Fibroblast of pulmonary artery (primary cell): ENCODE results near the gene IL6R.

Source experiments
- DNase-seq: peaks from one replicate; pipeline ENCODE4 v3.0.0-alpha.2; 2010; ENCODE audit warnings: low read depth
- H3K4me3 ChIP-seq: replicated peaks from 2 replicates; pipeline ENCODE4 v1.5.1; 2011; ENCODE audit warnings: low read depth, mild to moderate bottlenecking, control low read depth, low read length, moderate library complexity
- CTCF ChIP-seq: IDR thresholded peaks from 2 replicates; pipeline ENCODE4 v1.5.1; 2011; ENCODE audit warnings: mild to moderate bottlenecking, control low read depth, low read length, inconsistent platforms; ENCODE audit errors: missing control alignments

IL6R gene

GRCh38 chr1:154384650-154385489 is 20.3 kb upstream of the IL6R start:
- TF ChIP-seq CTCF = no peak
- no peak overlapping the region for H3K4me3 ChIP-seq
- no peak for DNase-seq

GRCh38 chr1:154386643-154387352 is 18.3 kb upstream of the IL6R start:
- no peak overlapping the region for H3K4me3 ChIP-seq
- TF ChIP-seq CTCF = no peak
- no peak for DNase-seq

GRCh38 chr1:154391086-154391770 is 13.9 kb upstream of the IL6R start:
- no peak for DNase-seq
- H3K4me3 ChIP-seq = no peak overlapping the region
- TF ChIP-seq CTCF = no peak

GRCh38 chr1:154398141-154398540 is 7.0 kb upstream of the IL6R start:
- no peak for DNase-seq
- TF ChIP-seq CTCF = no peak
- no peak overlapping the region for H3K4me3 ChIP-seq

GRCh38 chr1:154398678-154399077 is 6.5 kb upstream of the IL6R start:
- no peak for DNase-seq
- no peak for TF ChIP-seq CTCF
- no peak overlapping the region for H3K4me3 ChIP-seq

GRCh38 chr1:154400381-154400801 is 4.8 kb upstream of the IL6R start:
- no peak for DNase-seq
- H3K4me3 ChIP-seq = no peak overlapping the region
- TF ChIP-seq CTCF = no peak
